DOHH2 (cell line): ENCODE measurements around the gene LRR1.
"Not testable (repeated sequence)": the region's sequence is repeated elsewhere in the genome, so short reads cannot be mapped to it uniquely, and the experiment has no call there.

Experiments used
- H3F3A ChIP-seq: fragments of 200-600 bp; sonication (generic), shearing (Covaris generic); 2 replicates; pipeline ENCODE4 v1.6.0; 2016; ENCODE audit warnings: antibody characterized with exemption, mild to moderate bottlenecking; ENCODE audit not compliant: control insufficient read depth, insufficient read depth
- H3K27ac ChIP-seq: fragments of 200-600 bp; sonication (generic); 2 replicates; pipeline ENCODE4 v1.5.1; 2014; ENCODE audit warnings: low read depth, mild to moderate bottlenecking, low read length, moderate library complexity
- H3K27me3 ChIP-seq: fragments of 200-600 bp; sonication (generic); 2 replicates; pipeline ENCODE4 v1.6.1; 2014; ENCODE audit warnings: mild to moderate bottlenecking, low read length, mixed read lengths; ENCODE audit not compliant: control insufficient read depth
- H3K36me3 ChIP-seq: fragments of 200-600 bp; sonication (generic); 2 replicates; pipeline ENCODE4 v1.6.1; 2014; ENCODE audit warnings: mild to moderate bottlenecking, low read length, moderate library complexity, mixed read lengths; ENCODE audit not compliant: control insufficient read depth
- H3K4me1 ChIP-seq: fragments of 200-600 bp; sonication (generic); 2 replicates; pipeline ENCODE4 v1.6.1; 2014; ENCODE audit warnings: mild to moderate bottlenecking, low read length, mixed read lengths; ENCODE audit not compliant: control insufficient read depth
- H3K4me2 ChIP-seq: fragments of 200-600 bp; sonication (generic); 2 replicates; pipeline ENCODE4 v1.6.0; 2014; ENCODE audit warnings: mild to moderate bottlenecking, low read length, moderate library complexity
- H3K4me3 ChIP-seq: fragments of 200-600 bp; sonication (generic); 2 replicates; pipeline ENCODE4 v1.5.1; 2014; ENCODE audit warnings: mild to moderate bottlenecking, low read length, mixed read lengths
- H3K79me2 ChIP-seq: fragments of 200-600 bp; sonication (generic); 2 replicates; pipeline ENCODE4 v1.6.1; 2014; ENCODE audit warnings: mild to moderate bottlenecking, low read length, mixed read lengths; ENCODE audit not compliant: control insufficient read depth
- H3K9me2 ChIP-seq: fragments of 200-600 bp; sonication (generic); replicated peaks from 2 replicates; pipeline ENCODE4 v1.6.1; 2014; ENCODE audit warnings: mild to moderate bottlenecking, low read length, mixed read lengths; ENCODE audit not compliant: control insufficient read depth
- H3K9me3 ChIP-seq: fragments of 200-600 bp; sonication (generic); 2 replicates; pipeline ENCODE4 v1.6.1; 2014; ENCODE audit warnings: antibody characterized with exemption, low read length, mixed read lengths; ENCODE audit not compliant: control insufficient read depth, insufficient read depth
- H4K20me1 ChIP-seq: fragments of 200-600 bp; sonication (generic); 2 replicates; pipeline ENCODE4 v1.6.0; 2014; ENCODE audit warnings: low read depth, mild to moderate bottlenecking, antibody characterized with exemption, low read length, moderate library complexity; ENCODE audit not compliant: control insufficient read depth, insufficient read depth
- EZH2phosphoT487 ChIP-seq: fragments of 200-600 bp; sonication (generic); IDR thresholded peaks from 2 replicates; pipeline ENCODE4 v1.6.1; 2017; ENCODE audit warnings: borderline replicate concordance, mild to moderate bottlenecking, antibody characterized with exemption, low read length, moderate library complexity, mixed read lengths
- TF ChIP-seq, protein P1 (sequence below): fragments of 200-600 bp; sonication (generic); IDR thresholded peaks from one replicate; pipeline ENCODE4 v1.5.1; 2014; ENCODE audit warnings: antibody characterized with exemption, mild to moderate bottlenecking, low read depth, low read length; ENCODE audit not compliant: poor library complexity, severe bottlenecking

The LRR1 gene

DNA sequence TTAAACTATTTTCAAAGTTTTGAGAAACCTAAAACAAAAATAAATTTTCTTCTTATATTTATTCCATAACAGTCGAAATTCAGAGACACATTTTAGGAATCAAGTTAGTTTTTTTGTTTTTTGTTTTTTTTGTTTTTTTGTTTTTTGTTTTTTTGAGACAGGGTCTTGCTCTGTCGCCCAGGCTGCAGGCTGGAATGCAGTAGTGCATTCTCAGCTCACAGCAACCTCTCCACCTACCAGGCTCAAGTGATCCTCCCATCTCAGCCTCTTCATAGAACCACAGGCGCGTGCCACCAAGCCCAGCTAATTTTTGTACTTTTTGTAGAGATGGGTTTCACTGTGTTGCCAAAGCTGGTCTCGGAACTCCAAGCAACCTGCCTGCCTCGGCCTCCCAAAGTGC lies 54.8 kb downstream of the LRR1 start:
- peaks cover 9% of the 10 kb centered on the region for H3F3A ChIP-seq
- no peak overlapping the region for H3K4me3 ChIP-seq
- H3K27me3 ChIP-seq: no peaks in the 10 kb centered on the region
- H3K9me3 ChIP-seq: no peaks in the 10 kb centered on the region
- no peaks in the 10 kb centered on the region for H3K9me2 ChIP-seq
- peaks cover 48% of the 10 kb centered on the region for H3K36me3 ChIP-seq
- TF ChIP-seq, protein P1, sequence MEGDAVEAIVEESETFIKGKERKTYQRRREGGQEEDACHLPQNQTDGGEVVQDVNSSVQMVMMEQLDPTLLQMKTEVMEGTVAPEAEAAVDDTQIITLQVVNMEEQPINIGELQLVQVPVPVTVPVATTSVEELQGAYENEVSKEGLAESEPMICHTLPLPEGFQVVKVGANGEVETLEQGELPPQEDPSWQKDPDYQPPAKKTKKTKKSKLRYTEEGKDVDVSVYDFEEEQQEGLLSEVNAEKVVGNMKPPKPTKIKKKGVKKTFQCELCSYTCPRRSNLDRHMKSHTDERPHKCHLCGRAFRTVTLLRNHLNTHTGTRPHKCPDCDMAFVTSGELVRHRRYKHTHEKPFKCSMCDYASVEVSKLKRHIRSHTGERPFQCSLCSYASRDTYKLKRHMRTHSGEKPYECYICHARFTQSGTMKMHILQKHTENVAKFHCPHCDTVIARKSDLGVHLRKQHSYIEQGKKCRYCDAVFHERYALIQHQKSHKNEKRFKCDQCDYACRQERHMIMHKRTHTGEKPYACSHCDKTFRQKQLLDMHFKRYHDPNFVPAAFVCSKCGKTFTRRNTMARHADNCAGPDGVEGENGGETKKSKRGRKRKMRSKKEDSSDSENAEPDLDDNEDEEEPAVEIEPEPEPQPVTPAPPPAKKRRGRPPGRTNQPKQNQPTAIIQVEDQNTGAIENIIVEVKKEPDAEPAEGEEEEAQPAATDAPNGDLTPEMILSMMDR: no peak
- TF ChIP-seq EZH2phosphoT487: no peak
- peaks cover 4% of the 10 kb centered on the region for H3K79me2 ChIP-seq
- H4K20me1 ChIP-seq: no peaks in the 10 kb centered on the region
- no peak overlapping the region for H3K4me2 ChIP-seq
- H3K4me1 ChIP-seq: no peaks in the 10 kb centered on the region
- no peak overlapping the region for H3K27ac ChIP-seq

DNA sequence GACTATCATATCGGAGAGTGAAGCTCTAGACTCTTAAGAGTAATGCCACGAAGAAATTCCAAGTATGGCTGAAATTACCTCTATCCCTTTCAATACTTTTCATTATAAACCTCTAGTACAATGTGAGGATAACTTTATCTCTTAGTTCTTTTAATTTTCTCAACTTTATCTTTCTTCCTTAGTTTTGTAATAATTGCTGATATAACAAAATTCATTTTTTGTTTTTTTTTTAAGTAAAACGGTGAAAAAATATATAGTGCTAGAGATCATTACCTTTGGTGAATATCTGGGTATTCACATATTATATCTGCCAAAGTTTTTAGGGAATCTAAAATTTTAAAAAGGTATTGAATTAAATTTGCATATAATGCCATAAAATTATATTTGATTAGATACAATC lies 55.8 kb downstream of the LRR1 start:
- no peaks in the 10 kb centered on the region for H3K4me1 ChIP-seq
- H3K4me3 ChIP-seq: no peak overlapping the region
- no peaks in the 10 kb centered on the region for H3K9me3 ChIP-seq
- peaks cover 8% of the 10 kb centered on the region for H3F3A ChIP-seq
- H3K9me2 ChIP-seq: no peaks in the 10 kb centered on the region
- H3K27me3 ChIP-seq: no peaks in the 10 kb centered on the region
- TF ChIP-seq, protein P1: no peak
- no peak for TF ChIP-seq EZH2phosphoT487
- H3K79me2 ChIP-seq: peaks cover 3% of the 10 kb centered on the region
- no peak overlapping the region for H3K27ac ChIP-seq
- no peaks in the 10 kb centered on the region for H4K20me1 ChIP-seq
- peaks cover 49% of the 10 kb centered on the region for H3K36me3 ChIP-seq
- no peak overlapping the region for H3K4me2 ChIP-seq

DNA sequence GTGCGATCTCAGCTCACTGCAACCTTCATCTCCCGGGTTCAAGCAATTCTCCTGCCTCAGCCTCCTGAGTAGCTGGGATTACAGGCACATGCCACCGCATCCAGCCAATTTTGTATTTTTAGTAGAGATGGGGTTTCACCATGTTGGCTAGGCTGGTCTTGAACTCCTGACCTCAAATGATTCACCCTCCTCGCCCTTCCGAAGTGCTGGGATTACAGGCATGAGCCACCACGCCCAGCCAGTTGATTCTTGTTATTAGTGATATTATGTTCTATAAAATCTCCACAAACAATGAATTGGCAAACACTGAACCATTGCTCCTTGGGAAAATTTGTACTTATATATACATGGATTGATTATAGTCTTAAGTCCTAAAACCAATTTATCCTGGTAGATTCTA lies 58.8 kb downstream of the LRR1 start:
- H3K27ac ChIP-seq, H4K20me1 ChIP-seq, H3K4me1 ChIP-seq, H3K27me3 ChIP-seq, H3K9me2 ChIP-seq, H3K9me3 ChIP-seq, H3K79me2 ChIP-seq, H3F3A ChIP-seq, H3K4me3 ChIP-seq, H3K4me2 ChIP-seq: not testable (repeated sequence)
- peaks cover 46% of the 10 kb centered on the region for H3K36me3 ChIP-seq

DNA sequence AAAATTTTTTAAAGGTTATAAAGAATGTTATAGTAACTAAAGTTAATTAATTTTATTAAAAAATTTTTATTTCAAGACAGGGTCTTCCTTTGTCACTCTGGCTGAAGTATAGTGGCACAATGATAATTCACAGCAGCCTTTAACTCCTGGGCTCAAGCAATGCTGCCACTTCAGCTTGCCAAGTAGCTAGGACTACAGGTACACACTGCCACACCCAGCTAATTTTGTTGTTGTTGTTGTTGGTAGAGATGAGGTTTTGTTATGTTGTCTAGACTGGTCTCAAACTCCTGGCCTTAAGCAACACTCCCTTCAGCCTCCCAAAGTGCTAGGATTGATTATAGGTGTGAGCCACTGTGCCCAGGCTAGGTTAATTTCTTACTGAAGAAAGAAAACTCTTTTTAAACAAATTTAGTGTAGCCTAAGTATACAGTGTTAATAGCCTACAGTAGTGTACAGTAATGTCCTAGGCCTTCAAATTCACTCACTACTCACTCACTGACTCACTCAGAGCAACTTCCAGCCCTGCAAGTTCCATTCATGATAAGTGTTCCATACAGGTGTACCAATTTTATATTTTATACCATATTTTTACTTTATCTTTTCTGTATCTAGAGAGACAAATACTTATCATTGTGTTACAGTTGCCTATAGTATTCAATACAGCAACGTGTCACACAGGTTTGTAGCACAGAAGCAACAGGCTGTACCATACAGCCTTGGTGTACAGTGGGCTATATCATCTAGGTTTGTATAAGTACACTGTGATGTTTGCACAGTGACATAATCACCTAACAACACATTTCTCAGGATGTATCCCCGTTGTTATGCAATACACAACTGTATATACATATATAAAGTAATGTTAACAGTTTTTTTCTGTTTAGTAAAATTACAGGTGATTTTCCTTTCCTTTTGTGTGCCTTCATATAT lies 61.1 kb downstream of the LRR1 start:
- Histone ChIP-seq H3K9me3 (no peaks in the 10 kb centered on the region), H3K27ac (no peak overlapping the region), H3K9me2 (no peaks in the 10 kb centered on the region), H3K4me1 (no peaks in the 10 kb centered on the region), H3K4me2 (no peak overlapping the region), H3K79me2 (no peaks in the 10 kb centered on the region), H4K20me1 (no peaks in the 10 kb centered on the region), H3F3A (peaks cover 3% of the 10 kb centered on the region; the same call in 1 of the 2 replicates), H3K4me3 (no peak overlapping the region), H3K36me3 (peaks cover 45% of the 10 kb centered on the region), H3K27me3 (no peaks in the 10 kb centered on the region)
- TF ChIP-seq EZH2phosphoT487: no peak
- TF ChIP-seq, protein P1: no peak
